ENCODE results near the gene SYCP2L. TPM values are rescaled to one million over a fixed set of nuclear protein-coding genes. Genes with fewer than 3 reads are reported as not detected.
"Not testable (repeated sequence)": the region's sequence is repeated elsewhere in the genome, so short reads cannot be mapped to it uniquely, and the experiment has no call there.

SYCP2L gene
- total and polyA plus RNA-seq, 9 of the 15 experiments (the other 6 are each of a cell fraction or from before 2014, with no cell fraction given) = 12.4 to 46.9 (median 22.0) TPM

- BruUV-seq (replicated peaks); CTCF ChIA-PET (ENCODE audit: low intra/inter-chr PET ratio); H3K4me2 ChIP-seq (ENCODE audit: insufficient read depth, low read length); H3K4me3 ChIP-seq; H3K79me2 ChIP-seq (ENCODE audit: control insufficient read depth, insufficient read depth, low read length); H3K9me1 ChIP-seq (ENCODE audit: control insufficient read depth, insufficient read depth, low read length); H3K4me1 ChIP-seq (replicated peaks in 1 of 2; ENCODE audit: control insufficient read depth in 2 of 2, insufficient read depth in 2 of 2, low read length in 2 of 2); ATAC-seq; H3K27me3 ChIP-seq (ENCODE audit: control insufficient read depth in 2 of 2, insufficient read depth in 2 of 2, low read length in 2 of 2); H4K20me1 ChIP-seq (replicated peaks; ENCODE audit: control insufficient read depth, insufficient read depth, low read length); H3K36me3 ChIP-seq (ENCODE audit: control insufficient read depth, insufficient read depth, low read length); H3K9ac ChIP-seq (ENCODE audit: insufficient read depth in 1 of 2, low read depth in 2 of 2, low read length in 2 of 2); FAIRE-seq; H3K27ac ChIP-seq (ENCODE audit: extremely low read depth, low read depth, low read length); in situ Hi-C loops (cut with MboI); DNase-seq (ENCODE audit: extremely low read depth in 1 of 4, low spot score in 3 of 4); H3K9me3 ChIP-seq (replicated peaks; ENCODE audit: control insufficient read depth, insufficient read depth, low read depth, low read length); H2AFZ ChIP-seq (ENCODE audit: low read depth, low read length); intact Hi-C loops (cut with micrococcal nuclease): not testable (repeated sequence)
- TF ChIP-seq ZNF146 (CRISPR knock-in tag; IDR thresholded peaks at IDR 0.05; ENCODE audit: unreplicated experiment) = peak; percentile 69
- POLR2A ChIA-PET = interaction anchor here (1.1 kb wide), 1 partner anchor 8 kb away, joined by 3 read pairs; no protein-coding TSS in a partner anchor
- 22% methylated on average over 5 of the region's 5 CpGs for WGBS (ENCODE audit: insufficient coverage, low coverage, missing lambda C conversion rate)
Observed at GRCh38 chr6:11003297-11003696, 116.4 kb downstream of the SYCP2L start.

GRCh38 chr6:11006061-11006460, 119.2 kb downstream of the SYCP2L start:
- POLR2A ChIA-PET = interaction anchor here (0.5 to 1.7 kb wide), 4 partner anchors 15 to 719 kb away, joined by 3 to 9 read pairs (median 4); no protein-coding TSS in a partner anchor
- no peak for DNase-seq (ENCODE audit: extremely low read depth in 1 of 4, low spot score in 3 of 4)
- H3K9me1 ChIP-seq (ENCODE audit: control insufficient read depth, insufficient read depth, low read length) = no peaks in the 10 kb centered on the region
- H3K4me1 ChIP-seq (replicated peaks in 1 of 2; ENCODE audit: control insufficient read depth in 2 of 2, insufficient read depth in 2 of 2, low read length in 2 of 2) = no peaks in the 10 kb centered on the region
- no peak overlapping the region for H3K4me2 ChIP-seq (ENCODE audit: insufficient read depth, low read length)
- CTCF ChIA-PET (ENCODE audit: low intra/inter-chr PET ratio) = no interaction called here
- no peaks in the 10 kb centered on the region for H4K20me1 ChIP-seq (replicated peaks; ENCODE audit: control insufficient read depth, insufficient read depth, low read length)
- H2AFZ ChIP-seq (ENCODE audit: low read depth, low read length) = no peak overlapping the region
- BruUV-seq (replicated peaks) = no TSS peak
- intact Hi-C loops (cut with micrococcal nuclease) = no loop called here
- H3K9ac ChIP-seq (ENCODE audit: insufficient read depth in 1 of 2, low read depth in 2 of 2, low read length in 2 of 2) = no peak overlapping the region
- no peaks in the 10 kb centered on the region for H3K9me3 ChIP-seq (replicated peaks; ENCODE audit: control insufficient read depth, insufficient read depth, low read depth, low read length)
- WGBS (ENCODE audit: insufficient coverage, low coverage, missing lambda C conversion rate) = 8% methylated on average over 4 of the region's 4 CpGs
- no peak overlapping the region for H3K4me3 ChIP-seq
- H3K27ac ChIP-seq (ENCODE audit: extremely low read depth, low read depth, low read length) = no peak overlapping the region
- ATAC-seq = peak; percentile 36
- in situ Hi-C loops (cut with MboI) = no loop called here
- FAIRE-seq = no peak
- H3K79me2 ChIP-seq (ENCODE audit: control insufficient read depth, insufficient read depth, low read length) = no peaks in the 10 kb centered on the region
- H3K27me3 ChIP-seq (ENCODE audit: control insufficient read depth in 2 of 2, insufficient read depth in 2 of 2, low read length in 2 of 2) = peaks cover 5 to 11% of the 10 kb centered on the region in 2 experiments; a peak in 3 of 5 replicates
- no peaks in the 10 kb centered on the region for H3K36me3 ChIP-seq (ENCODE audit: control insufficient read depth, insufficient read depth, low read length)
- no peak for TF ChIP-seq ATF7 (IDR thresholded peaks at IDR 0.05)
- TF ChIP-seq IFI16 (CRISPR knock-in tag; IDR thresholded peaks at IDR 0.05) = no peak
- TF ChIP-seq MAFG (tag; conservative IDR thresholded peaks at IDR 0.05) = no peak
- no peak for TF ChIP-seq ZBTB1 (CRISPR knock-in tag; IDR thresholded peaks at IDR 0.05; ENCODE audit: borderline replicate concordance, low read depth)
- no peak for TF ChIP-seq ILK (tag; IDR thresholded peaks at IDR 0.05; ENCODE audit: borderline replicate concordance, low read depth)
- TF ChIP-seq FOXK2 (conservative IDR thresholded peaks at IDR 0.05 in 1 of 2, IDR thresholded peaks at IDR 0.05 in 1 of 2; ENCODE audit: low read depth in 2 of 2) = no peak
- no peak for TF ChIP-seq TAF7 (tag; IDR thresholded peaks at IDR 0.05)
- no peak for TF ChIP-seq MAZ (CRISPR knock-in tag; conservative IDR thresholded peaks at IDR 0.05 in 1 of 2, IDR thresholded peaks at IDR 0.05 in 1 of 2)
- no peak for TF ChIP-seq E2F4 (CRISPR knock-in tag; IDR thresholded peaks at IDR 0.05; ENCODE audit: low read depth)
- no peak for TF ChIP-seq STAT5B (CRISPR knock-in tag; IDR thresholded peaks at IDR 0.05)
- TF ChIP-seq HDAC3 (IDR thresholded peaks at IDR 0.05; ENCODE audit: borderline replicate concordance, partially characterized antibody) = no peak
- TF ChIP-seq ZNF76 (CRISPR knock-in tag; IDR thresholded peaks at IDR 0.05; ENCODE audit: borderline replicate concordance) = no peak
- TF ChIP-seq ZNF12 (CRISPR knock-in tag; IDR thresholded peaks at IDR 0.05) = no peak
- no peak for TF ChIP-seq CBX8 (IDR thresholded peaks at IDR 0.05; ENCODE audit: borderline replicate concordance, extremely low read depth, low read depth, low read length, poor library complexity, severe bottlenecking)
- TF ChIP-seq SRSF1 (IDR thresholded peaks at IDR 0.05; ENCODE audit: low read depth, low read length) = no peak
